Neuronal stem cell (in vitro differentiated cells): ENCODE results near the gene VIT.

ENCODE experiments used
- DNase-seq: peaks from one replicate; pipeline ENCODE4 v3.0.0-alpha.2; 2013; ENCODE audit warnings: low spot score
- H2AFZ ChIP-seq: one replicate; pipeline ENCODE4 v1.6.1; 2013; ENCODE audit warnings: mild to moderate bottlenecking, low read length, inconsistent platforms
- H2AK5ac ChIP-seq: 2 replicates; pipeline ENCODE4 v1.6.1; 2013; ENCODE audit warnings: low read depth, mild to moderate bottlenecking, inconsistent platforms, low read length, moderate library complexity, mixed read lengths
- H2BK120ac ChIP-seq: 2 replicates; pipeline ENCODE4 v1.6.1; 2013; ENCODE audit warnings: low read depth, mild to moderate bottlenecking, inconsistent platforms, low read length, moderate library complexity, mixed read lengths
- H2BK12ac ChIP-seq: one replicate; pipeline ENCODE4 v1.6.1; 2013; ENCODE audit warnings: low read length, inconsistent platforms
- H2BK15ac ChIP-seq: 2 replicates; pipeline ENCODE4 v1.6.1; 2013; ENCODE audit warnings: mild to moderate bottlenecking, low read length, inconsistent platforms, mixed read lengths
- H2BK5ac ChIP-seq: one replicate; pipeline ENCODE4 v1.6.1; 2013; ENCODE audit warnings: inconsistent platforms, mild to moderate bottlenecking, low read length, moderate library complexity
- H3K14ac ChIP-seq: one replicate; pipeline ENCODE4 v1.6.1; 2013; ENCODE audit warnings: low read length, inconsistent platforms
- H3K18ac ChIP-seq: 2 replicates; pipeline ENCODE4 v1.6.1; 2013; ENCODE audit warnings: low read length, inconsistent platforms
- H3K23ac ChIP-seq: 2 replicates; pipeline ENCODE4 v1.6.1; 2013; ENCODE audit warnings: low read depth, mild to moderate bottlenecking, mixed read lengths, low read length, inconsistent platforms; ENCODE audit not compliant: poor library complexity
- H3K27ac ChIP-seq: replicated peaks from 3 replicates; pipeline ENCODE4 v1.5.1; 2013; ENCODE audit warnings: low read length, inconsistent platforms
- H3K27me3 ChIP-seq, 3 experiments: 2 replicates each; pipeline ENCODE4 v1.6.1; 2013; ENCODE audit warnings: low read length in 3 of 3, mild to moderate bottlenecking in 2 of 3, inconsistent platforms in 1 of 3, low read depth in 1 of 3, mixed read lengths in 1 of 3, moderate library complexity in 1 of 3; ENCODE audit not compliant: control insufficient read depth in 3 of 3, insufficient read depth in 3 of 3
- H3K36me3 ChIP-seq, 2 donors: replicated peaks in 1 of 2; 2 replicates each; pipeline ENCODE4 v1.6.1; 2013; ENCODE audit warnings: low read length in 2 of 2; ENCODE audit not compliant: control insufficient read depth in 2 of 2, insufficient read depth in 2 of 2
- H3K4ac ChIP-seq: 2 replicates; pipeline ENCODE4 v1.6.1; 2013; ENCODE audit warnings: inconsistent platforms, mild to moderate bottlenecking, low read length, moderate library complexity
- H3K4me1 ChIP-seq, 2 donors: 1 replicate in 1 of 2; 2 replicates in 1 of 2; pipeline ENCODE4 v1.6.1; 2013; ENCODE audit warnings: low read length in 2 of 2, low read depth in 1 of 2; ENCODE audit not compliant: control insufficient read depth in 2 of 2, insufficient read depth in 1 of 2
- H3K4me2 ChIP-seq: one replicate; pipeline ENCODE4 v1.6.1; 2013; ENCODE audit warnings: mild to moderate bottlenecking, low read length, inconsistent platforms; ENCODE audit not compliant: insufficient read depth, poor library complexity, severe bottlenecking
- H3K4me3 ChIP-seq, 2 donors: 2 replicates each; pipeline ENCODE4 v1.5.1; 2013; ENCODE audit warnings: low read length in 2 of 2, mild to moderate bottlenecking in 2 of 2, inconsistent platforms in 1 of 2, moderate library complexity in 1 of 2
- H3K79me1 ChIP-seq: one replicate; pipeline ENCODE4 v1.6.1; 2013; ENCODE audit warnings: low read depth, mild to moderate bottlenecking, inconsistent platforms, low read length, moderate library complexity
- H3K9ac ChIP-seq: one replicate; pipeline ENCODE4 v1.6.1; 2013; ENCODE audit warnings: mild to moderate bottlenecking, low read depth, low read length, inconsistent platforms; ENCODE audit not compliant: poor library complexity
- H3K9me3 ChIP-seq, 2 donors: replicated peaks in 1 of 2; 2 replicates each; pipeline versions ENCODE3 to v1.6.1; 2013; ENCODE audit warnings: low read length in 2 of 2, mild to moderate bottlenecking in 2 of 2, inconsistent platforms in 1 of 2, low read depth in 1 of 2, mixed read lengths in 1 of 2, moderate library complexity in 1 of 2; ENCODE audit not compliant: control insufficient read depth in 2 of 2, insufficient read depth in 1 of 2
- H4K8ac ChIP-seq: one replicate; pipeline ENCODE4 v1.6.1; 2013; ENCODE audit warnings: low read depth, mild to moderate bottlenecking, inconsistent platforms, low read length, moderate library complexity
- H4K91ac ChIP-seq: one replicate; pipeline ENCODE4 v1.6.1; 2013; ENCODE audit warnings: low read length, low read depth, mild to moderate bottlenecking, inconsistent platforms; ENCODE audit not compliant: poor library complexity
- WGBS, 2 donors: extraction: QIAGEN DNeasy Blood & Tissue Kit; methylation state at CpG; one replicate each; pipeline ENCODE4 v1.1.7; 2013; ENCODE audit warnings: missing lambda C conversion rate in 2 of 2, mixed read lengths in 1 of 2; ENCODE audit not compliant: insufficient read length in 2 of 2, insufficient replicate concordance in 1 of 2; ENCODE audit errors: extremely low coverage in 2 of 2; 5-methylcytosine and 5-hydroxymethylcytosine counted together

VIT gene

DNA sequence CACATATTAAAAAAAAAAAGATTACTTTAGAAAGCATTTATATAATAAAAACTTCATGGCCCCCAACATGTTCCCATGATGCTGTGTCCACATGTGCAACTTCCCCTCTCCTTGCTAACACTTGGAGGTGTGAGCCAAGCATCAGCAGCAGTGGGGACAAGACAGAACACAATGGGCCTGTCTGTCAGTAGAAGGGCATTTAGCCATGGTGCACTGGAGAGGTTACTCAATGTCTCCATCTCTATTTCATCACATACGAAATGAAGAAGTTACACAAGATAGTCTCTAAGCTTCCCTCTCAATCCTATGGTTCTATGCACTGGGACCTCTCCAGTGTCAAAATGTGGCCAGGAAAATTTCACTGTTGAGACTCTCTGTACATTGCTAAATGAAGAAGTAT, 2.5 kb downstream of the VIT start:
- Histone ChIP-seq H2AFZ (no peak overlapping the region), H2BK5ac (no peak overlapping the region), H2AK5ac (no peak overlapping the region), H2BK12ac (no peak overlapping the region), H4K91ac (no peak overlapping the region), H3K4me3 (no peak overlapping the region), H3K23ac (no peak overlapping the region), H4K8ac (no peak overlapping the region), H3K27me3 (no peaks in the 10 kb centered on the region), H3K79me1 (no peaks in the 10 kb centered on the region), H3K9me3 (no peaks in the 10 kb centered on the region), H2BK15ac (no peak overlapping the region), H3K14ac (no peak overlapping the region), H3K36me3 (no peaks in the 10 kb centered on the region), H3K9ac (no peak overlapping the region), H3K4me2 (no peak overlapping the region), H3K27ac (no peak overlapping the region), H3K4ac (no peak overlapping the region), H3K4me1 (no peaks in the 10 kb centered on the region), H2BK120ac (no peak overlapping the region), H3K18ac (no peak overlapping the region)
- WGBS, 2 donors = no CpG with 5 or more reads among the region's 1 CpG
- DNase-seq = no peak

DNA sequence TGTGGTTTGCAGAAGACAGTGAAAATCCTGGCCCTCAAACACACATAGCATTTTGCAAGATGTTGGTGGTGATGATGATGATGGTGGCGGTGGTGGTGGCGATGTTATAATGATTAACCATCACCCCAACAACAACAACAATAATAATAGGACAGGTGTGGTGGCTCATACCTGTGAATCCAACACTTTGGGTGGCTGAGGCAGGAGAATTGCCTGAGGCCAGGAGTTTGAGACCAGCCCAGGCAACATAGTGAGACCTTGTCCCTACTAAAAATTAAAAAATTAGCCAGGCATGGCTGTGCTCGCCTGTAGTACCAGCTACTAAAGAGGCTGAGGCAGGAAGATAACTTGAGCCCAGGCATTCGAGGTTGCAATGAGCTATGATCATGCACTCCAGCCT, 3.8 kb downstream of the VIT start:
- Histone ChIP-seq H3K18ac (no peak overlapping the region), H3K4ac (no peak overlapping the region), H4K91ac (no peak overlapping the region), H3K23ac (no peak overlapping the region), H2BK12ac (no peak overlapping the region), H4K8ac (no peak overlapping the region), H3K14ac (no peak overlapping the region), H3K36me3 (no peaks in the 10 kb centered on the region), H3K79me1 (no peaks in the 10 kb centered on the region), H2BK15ac (no peak overlapping the region), H2AK5ac (no peak overlapping the region), H3K4me2 (no peak overlapping the region), H3K27ac (no peak overlapping the region), H3K9ac (no peak overlapping the region), H3K9me3 (no peaks in the 10 kb centered on the region), H2BK5ac (no peak overlapping the region), H3K27me3 (no peaks in the 10 kb centered on the region), H3K4me1 (no peaks in the 10 kb centered on the region), H2AFZ (no peak overlapping the region), H2BK120ac (no peak overlapping the region), H3K4me3 (no peak overlapping the region)
- DNase-seq = no peak
- WGBS, 2 donors = no CpG with 5 or more reads among the region's 4 CpGs

GRCh38 chr2:36701391-36701795, 4.9 kb downstream of the VIT start:
- H4K91ac ChIP-seq = no peak overlapping the region
- H2AK5ac ChIP-seq = no peak overlapping the region
- H2BK12ac ChIP-seq = no peak overlapping the region
- WGBS, 2 donors = no CpG with 5 or more reads among the region's 5 CpGs
- no peak overlapping the region for H3K18ac ChIP-seq
- H3K4ac ChIP-seq = no peak overlapping the region
- H3K27ac ChIP-seq = no peak overlapping the region
- no peak overlapping the region for H2AFZ ChIP-seq
- H3K4me3 ChIP-seq = no peak overlapping the region
- H3K23ac ChIP-seq = no peak overlapping the region
- H2BK5ac ChIP-seq = no peak overlapping the region
- no peak overlapping the region for H2BK15ac ChIP-seq
- H3K9me3 ChIP-seq = no peaks in the 10 kb centered on the region
- H4K8ac ChIP-seq = no peak overlapping the region
- no peak overlapping the region for H3K14ac ChIP-seq
- no peaks in the 10 kb centered on the region for H3K36me3 ChIP-seq
- H2BK120ac ChIP-seq = no peak overlapping the region
- H3K9ac ChIP-seq = no peak overlapping the region
- no peak overlapping the region for H3K4me2 ChIP-seq
- no peaks in the 10 kb centered on the region for H3K79me1 ChIP-seq
- no peaks in the 10 kb centered on the region for H3K27me3 ChIP-seq
- no peak for DNase-seq
- H3K4me1 ChIP-seq = no peaks in the 10 kb centered on the region

DNA sequence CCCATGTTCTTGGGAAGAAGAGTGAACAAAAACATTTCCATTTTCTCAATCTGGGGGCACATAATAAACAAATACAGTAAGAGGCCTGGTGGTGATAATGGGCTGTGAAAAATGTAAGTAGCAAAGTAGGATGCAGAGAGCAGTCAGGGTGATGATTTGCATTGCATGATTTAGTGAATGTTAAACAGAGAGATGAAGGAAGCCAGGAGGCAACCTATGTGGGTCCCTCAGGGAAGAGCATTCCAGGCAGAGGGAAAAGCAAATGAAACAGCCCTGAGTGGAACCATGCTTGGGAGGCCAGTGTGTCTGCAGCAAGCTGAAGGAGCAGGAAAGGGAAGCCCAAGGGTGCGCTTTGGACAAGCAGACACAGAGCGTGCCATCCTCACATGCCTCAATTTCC, 5.4 kb downstream of the VIT start:
- no CpG with 5 or more reads among the region's 2 CpGs for WGBS, 2 donors
- no peak overlapping the region for H3K27ac ChIP-seq

More for the DNA sequence above, 5.4 kb downstream of the VIT start:
- Histone ChIP-seq H4K8ac (no peak overlapping the region), H2AK5ac (no peak overlapping the region), H2BK120ac (no peak overlapping the region), H2BK5ac (no peak overlapping the region), H3K14ac (no peak overlapping the region), H3K27me3 (no peaks in the 10 kb centered on the region), H3K4me1 (no peaks in the 10 kb centered on the region), H3K9me3 (no peaks in the 10 kb centered on the region), H3K4me2 (no peak overlapping the region), H3K23ac (no peak overlapping the region), H3K79me1 (no peaks in the 10 kb centered on the region), H3K9ac (no peak overlapping the region), H3K4ac (no peak overlapping the region), H3K4me3 (no peak overlapping the region), H2BK12ac (no peak overlapping the region), H3K18ac (peak overlapping the region; percentile 44), H4K91ac (no peak overlapping the region), H3K36me3 (no peaks in the 10 kb centered on the region), H2AFZ (no peak overlapping the region), H2BK15ac (no peak overlapping the region)
- no peak for DNase-seq
